Stomach (tissue), 9 donors: Measurements from ENCODE around the gene PATL1. TPM values are rescaled to one million over a fixed set of nuclear protein-coding genes. Genes with fewer than 3 reads are reported as not detected.

Experiments used
- DNase-seq, 2 donors: peaks; one replicate each; pipeline versions ENCODE4 v3.0.0 to v3.0.0-alpha.2; 2013 to 2019
- H3K27ac ChIP-seq, 5 donors: fragments of 200-600 bp in 4 of 5; sonication (generic) in 4 of 5; one replicate each; pipeline ENCODE4 v1.5.1; 2013 to 2019; ENCODE audit warnings: mild to moderate bottlenecking in 1 of 5, moderate library complexity in 1 of 5
- H3K27me3 ChIP-seq, 3 donors: fragments of 200-600 bp; sonication (generic); one replicate each; pipeline ENCODE4 v1.5.1; 2017 to 2019; ENCODE audit warnings: mixed run types in 1 of 3
- H3K36me3 ChIP-seq, 4 donors: fragments of 200-600 bp; sonication (generic); 1 replicate in 3 of 4; 2 replicates in 1 of 4; pipeline ENCODE4 v1.5.1; 2016 to 2019
- H3K4me1 ChIP-seq, 4 donors: fragments of 200-600 bp; sonication (generic); one replicate each; pipeline ENCODE4 v1.5.1; 2016 to 2019
- H3K4me3 ChIP-seq, 4 donors: fragments of 200-600 bp; sonication (generic) in 3 of 4; one replicate each; pipeline ENCODE4 v1.5.1; 2016 to 2019; ENCODE audit warnings: mild to moderate bottlenecking in 1 of 4
- H3K9me3 ChIP-seq, 4 donors: fragments of 200-600 bp; sonication (generic); one replicate each; pipeline ENCODE4 v1.5.1; 2016 to 2019
- CTCF ChIP-seq, 7 experiments: fragments of 450-650 bp in 4 of 7; fragments of 200-600 bp in 3 of 7; sonication (generic) in 3 of 7; IDR thresholded peaks; one replicate each; pipeline ENCODE4 v1.5.1; 2016 to 2019; ENCODE audit warnings: antibody characterized with exemption in 7 of 7, control low read depth in 2 of 7, mild to moderate bottlenecking in 1 of 7
- EP300 ChIP-seq: sonication (generic); formaldehyde crosslinking; IDR thresholded peaks from one replicate; pipeline ENCODE4 v1.6.1; 2017; ENCODE audit warnings: antibody characterized with exemption
- POLR2A ChIP-seq, 4 donors: fragments of 450-650 bp; IDR thresholded peaks; one replicate each; pipeline ENCODE4 v1.6.1; 2016; ENCODE audit warnings: antibody characterized with exemption in 4 of 4, control low read depth in 2 of 4, mild to moderate bottlenecking in 1 of 4, moderate library complexity in 1 of 4
- POLR2AphosphoS5 ChIP-seq, 3 donors: sonication (generic); formaldehyde crosslinking; IDR thresholded peaks; one replicate each; pipeline ENCODE4 v1.6.1; 2016; ENCODE audit warnings: antibody characterized with exemption in 3 of 3
- WGBS, 5 donors: extraction: QIAGEN DNeasy Blood & Tissue Kit in 3 of 5; methylation state at CpG; one replicate each; pipeline versions ENCODE4 v1.1.5 to v1.1.7; 2013 to 2018; 5-methylcytosine and 5-hydroxymethylcytosine counted together
- intact Hi-C: fragments of 100-400 bp; cut with DNase I; formaldehyde crosslinking; loops from one replicate; pipeline ENCODE4 v1.15.1; 2023; ENCODE audit warnings: low total_unique reads
- polyA plus RNA-seq, 3 donors: library from polyadenylated mRNA; stranded (reverse); fragments of 200-250 nt; gene quantifications; one replicate each; pipeline ENCODE4 v1.2.3, GENCODE V29; 2013
- total RNA-seq, 5 donors: library from RNA; depleted of rRNA; stranded (reverse); fragments of >200 nt; gene quantifications; one replicate each; pipeline versions ENCODE4 v1.1.0 to v1.2.3, GENCODE V29; 2014 to 2016
- donor health status: healthy with polysubstance abuse.
- donor health status: Bipolar disorder and iron deficiency.
- donor health status: healthy.

Gene PATL1
- total and polyA plus RNA-seq, 8 donors: 7.5 to 16.7 (median 10.1) TPM

GRCh38 chr11:59680287-59681154, 11.7 kb upstream of the PATL1 start:
- DNase-seq: peak; percentile 75 to 92
- WGBS, 5 donors: 28 to 43% (median 39%) methylated on average over 1 of the region's 1 CpG
- Histone ChIP-seq H3K4me3 (no peak overlapping the region), H3K27ac (peak overlapping the region in 2 of 5 donors; percentile 14 to 49), H3K27me3 (no peaks in the 10 kb centered on the region), H3K4me1 (peaks cover 0 to 18% (median 7%) of the 10 kb centered on the region in 4 donors), H3K36me3 (no peaks in the 10 kb centered on the region), H3K9me3 (peaks cover 0 to 5% (median 0%) of the 10 kb centered on the region in 4 donors)
- TF ChIP-seq POLR2AphosphoS5 (IDR thresholded peaks at IDR 0.05) (no peak), EP300 (no peak), CTCF (IDR thresholded peaks at IDR 0.05) (peak in 5 of 7 experiments; percentile 44 to 70 (median 65)), POLR2A (IDR thresholded peaks at IDR 0.05) (no peak)
- intact Hi-C loops: no loop called here

GRCh38 chr11:59679347-59679746, 10.5 kb upstream of the PATL1 start:
- no peaks in the 10 kb centered on the region for H3K9me3 ChIP-seq
- no peaks in the 10 kb centered on the region for H3K27me3 ChIP-seq
- H3K4me1 ChIP-seq: peaks cover 0 to 18% (median 7%) of the 10 kb centered on the region in 4 donors
- no peaks in the 10 kb centered on the region for H3K36me3 ChIP-seq
- intact Hi-C loops: loop anchor here (10.0 kb wide), 1 partner anchor 135 kb away; no protein-coding TSS in a partner anchor
- no peak overlapping the region for H3K4me3 ChIP-seq
- no peak overlapping the region for H3K27ac ChIP-seq
- DNase-seq: no peak
- TF ChIP-seq EP300 (no peak), POLR2A (IDR thresholded peaks at IDR 0.05) (no peak), POLR2AphosphoS5 (IDR thresholded peaks at IDR 0.05) (no peak), CTCF (IDR thresholded peaks at IDR 0.05) (no peak)

- 88 to 98% (median 95%) methylated on average over 3 of the region's 3 CpGs for WGBS, 5 donors
- intact Hi-C loops: loop anchor here (10.0 kb wide), 1 partner anchor 134 kb away; no protein-coding TSS in a partner anchor
- Histone ChIP-seq H3K9me3 (no peaks in the 10 kb centered on the region), H3K4me3 (no peak overlapping the region), H3K27ac (no peak overlapping the region), H3K36me3 (no peaks in the 10 kb centered on the region), H3K27me3 (no peaks in the 10 kb centered on the region), H3K4me1 (peaks cover 0 to 18% (median 10%) of the 10 kb centered on the region in 4 donors)
- TF ChIP-seq POLR2A (IDR thresholded peaks at IDR 0.05) (no peak), POLR2AphosphoS5 (IDR thresholded peaks at IDR 0.05) (no peak), EP300 (no peak), CTCF (IDR thresholded peaks at IDR 0.05) (no peak)
- no peak for DNase-seq
Observed at GRCh38 chr11:59678813-59679165, 10.0 kb upstream of the PATL1 start.

GRCh38 chr11:59678118-59678812, 9.4 kb upstream of the PATL1 start:
- 88 to 93% (median 91%) methylated on average over 2 of the region's 2 CpGs for WGBS, 5 donors
- Histone ChIP-seq H3K36me3 (no peaks in the 10 kb centered on the region), H3K4me3 (no peak overlapping the region), H3K4me1 (peaks cover 0 to 18% (median 10%) of the 10 kb centered on the region in 4 donors), H3K9me3 (no peaks in the 10 kb centered on the region), H3K27ac (no peak overlapping the region), H3K27me3 (no peaks in the 10 kb centered on the region)
- intact Hi-C loops: loop anchor here (10.0 kb wide), 1 partner anchor 133 kb away; no protein-coding TSS in a partner anchor
- DNase-seq: no peak
- TF ChIP-seq CTCF (IDR thresholded peaks at IDR 0.05): no peak
- TF ChIP-seq POLR2A (IDR thresholded peaks at IDR 0.05): no peak
- no peak for TF ChIP-seq EP300
- TF ChIP-seq POLR2AphosphoS5 (IDR thresholded peaks at IDR 0.05): no peak
